H1 (cell line): ENCODE data around the gene CCDC15. TPM values are rescaled to one million over a fixed set of nuclear protein-coding genes. Genes with fewer than 3 reads are reported as not detected.
A peak's percentile ranks its signal among the peaks of the same experiment; 100 is the strongest.

Experiments used
- CTCF ChIA-PET: fragments of 300-600 bp; sonication (Branson Sonifier 250); formaldehyde crosslinking; loops from one replicate; lab custom pipeline; 2021; ENCODE audit not compliant: partially characterized antibody; lab: Charles Lee
- POLR2A ChIA-PET: fragments of 300-600 bp; sonication (Branson Sonifier 250); formaldehyde crosslinking; loops from one replicate; lab custom pipeline; 2021; ENCODE audit warnings: inconsistent platforms; ENCODE audit not compliant: partially characterized antibody; lab: Charles Lee
- DNase-seq, 2 experiments: peaks; one replicate each; pipeline versions ENCODE4 v3.0.0 to v3.0.0-alpha.2; 2010 to 2022; ENCODE audit warnings: low spot score in 2 of 2, low read depth in 1 of 2, mixed read lengths in 1 of 2
- FAIRE-seq: peaks from 2 replicates; lab custom pipeline; 2011; peaks lifted over from hg19 to GRCh38; lab: Jason Lieb, UNC
- H2AFZ ChIP-seq: 2 replicates; pipeline ENCODE4 v1.8.1; 2012; ENCODE audit warnings: low read length, inconsistent platforms
- H2AK5ac ChIP-seq: 2 replicates; pipeline ENCODE4 v1.6.1; 2013; ENCODE audit warnings: low read depth, low read length
- H2BK120ac ChIP-seq: replicated peaks from 2 replicates; pipeline ENCODE3; 2013; ENCODE audit warnings: low read depth, low read length, inconsistent platforms
- H2BK12ac ChIP-seq: 2 replicates; pipeline ENCODE4 v1.6.1; 2013; ENCODE audit warnings: low read depth, low read length
- H2BK15ac ChIP-seq: 2 replicates; pipeline ENCODE4 v1.6.1; 2013; ENCODE audit warnings: low read length
- H2BK20ac ChIP-seq: 2 replicates; pipeline ENCODE4 v1.6.1; 2013; ENCODE audit warnings: low read length
- H2BK5ac ChIP-seq: 2 replicates; pipeline ENCODE4 v1.6.1; 2013; ENCODE audit warnings: low read depth, low read length
- H3K14ac ChIP-seq: 2 replicates; pipeline ENCODE4 v1.6.1; 2013; ENCODE audit warnings: inconsistent platforms; ENCODE audit not compliant: insufficient read length
- H3K18ac ChIP-seq: 2 replicates; pipeline ENCODE4 v1.6.1; 2013; ENCODE audit warnings: low read length; ENCODE audit errors: extremely low read depth
- H3K23ac ChIP-seq: 2 replicates; pipeline ENCODE4 v1.6.1; 2013; ENCODE audit warnings: inconsistent platforms; ENCODE audit not compliant: insufficient read length
- H3K23me2 ChIP-seq: 2 replicates; pipeline ENCODE4 v1.6.1; 2013; ENCODE audit warnings: low read depth, low read length
- H3K27ac ChIP-seq: 2 replicates; pipeline ENCODE4 v1.6.1; 2011; ENCODE audit warnings: low read depth, low read length, inconsistent platforms
- H3K27me3 ChIP-seq, 4 experiments: replicated peaks in 1 of 4; 1 replicate in 1 of 4; 2 replicates in 3 of 4; pipeline versions ENCODE4 v1.6.1 to v1.8.1; 2011 to 2013; ENCODE audit warnings: low read length in 3 of 4, mild to moderate bottlenecking in 3 of 4, inconsistent platforms in 2 of 4, mixed read lengths in 2 of 4, moderate library complexity in 1 of 4; ENCODE audit not compliant: control insufficient read depth in 3 of 4, insufficient read depth in 3 of 4; ENCODE audit errors: extremely low read depth in 1 of 4
- H3K36me3 ChIP-seq, 4 experiments: 2 replicates each; pipeline versions ENCODE4 v1.6.1 to v1.8.1; 2011 to 2013; ENCODE audit warnings: mild to moderate bottlenecking in 4 of 4, low read length in 3 of 4, moderate library complexity in 2 of 4, control low read depth in 1 of 4, inconsistent platforms in 1 of 4; ENCODE audit not compliant: insufficient read depth in 4 of 4, control insufficient read depth in 2 of 4
- H3K4ac ChIP-seq: replicated peaks from 2 replicates; pipeline ENCODE3; 2013; ENCODE audit warnings: low read length, low read depth, mixed read lengths, inconsistent platforms; ENCODE audit not compliant: insufficient read length
- H3K4me1 ChIP-seq, 4 experiments: replicated peaks in 1 of 4; 1 replicate in 1 of 4; 2 replicates in 3 of 4; pipeline versions ENCODE4 v1.6.1 to v1.8.1; 2011 to 2013; ENCODE audit warnings: low read length in 3 of 4, inconsistent platforms in 2 of 4, mixed read lengths in 1 of 4; ENCODE audit not compliant: insufficient read depth in 4 of 4, control insufficient read depth in 3 of 4
- H3K4me2 ChIP-seq, 2 experiments: 2 replicates each; pipeline versions ENCODE4 v1.6.1 to v1.8.1; 2011 to 2013; ENCODE audit warnings: low read depth in 2 of 2, low read length in 2 of 2, control low read depth in 1 of 2, inconsistent platforms in 1 of 2, mild to moderate bottlenecking in 1 of 2; ENCODE audit not compliant: insufficient read depth in 1 of 2
- H3K4me3 ChIP-seq, 4 experiments: fragments of 200-600, 300-600 bp in 1 of 4; sonication (generic), shearing (Covaris generic), sonication (Bioruptor Twin) in 1 of 4; 2 replicates each; pipeline versions ENCODE4 v1.5.1 to v1.8.1; 2011 to 2016; ENCODE audit warnings: low read length in 4 of 4, low read depth in 3 of 4, control low read depth in 2 of 4, inconsistent platforms in 2 of 4, mild to moderate bottlenecking in 2 of 4, mixed read lengths in 1 of 4, moderate library complexity in 1 of 4; ENCODE audit not compliant: insufficient read depth in 2 of 4; ENCODE audit errors: extremely low read depth in 1 of 4
- H3K56ac ChIP-seq: replicated peaks from 2 replicates; pipeline ENCODE3; 2013; ENCODE audit warnings: low read depth, mild to moderate bottlenecking, mixed read lengths, low read length, inconsistent platforms; ENCODE audit not compliant: insufficient read length
- H3K79me1 ChIP-seq: 2 replicates; pipeline ENCODE4 v1.6.1; 2013; ENCODE audit warnings: low read depth, low read length, control low read depth
- H3K79me2 ChIP-seq, 2 experiments: 2 replicates each; pipeline versions ENCODE4 v1.6.1 to v1.8.1; 2012 to 2013; ENCODE audit warnings: low read length in 2 of 2, mild to moderate bottlenecking in 2 of 2, inconsistent platforms in 1 of 2; ENCODE audit not compliant: insufficient read depth in 2 of 2, control insufficient read depth in 1 of 2
- H3K9ac ChIP-seq, 4 experiments: replicated peaks in 1 of 4; 1 replicate in 1 of 4; 2 replicates in 3 of 4; pipeline versions ENCODE4 v1.6.1 to v1.8.1; 2011 to 2013; ENCODE audit warnings: low read depth in 3 of 4, low read length in 3 of 4, control low read depth in 2 of 4, mild to moderate bottlenecking in 2 of 4, moderate library complexity in 2 of 4, inconsistent platforms in 1 of 4; ENCODE audit errors: extremely low read depth in 1 of 4
- H3K9me3 ChIP-seq, 2 experiments: 2 replicates each; pipeline versions ENCODE4 v1.6.1 to v1.8.1; 2012 to 2013; ENCODE audit warnings: mild to moderate bottlenecking in 2 of 2, moderate library complexity in 2 of 2, control low read depth in 1 of 2, inconsistent platforms in 1 of 2, low read depth in 1 of 2, low read length in 1 of 2, mixed read lengths in 1 of 2; ENCODE audit not compliant: insufficient read depth in 2 of 2
- H4K20me1 ChIP-seq, 2 experiments: replicated peaks in 1 of 2; 2 replicates each; pipeline versions ENCODE3 to v1.8.1; 2011 to 2013; ENCODE audit warnings: inconsistent platforms in 2 of 2, low read length in 2 of 2, mild to moderate bottlenecking in 1 of 2; ENCODE audit not compliant: insufficient read depth in 2 of 2, control insufficient read depth in 1 of 2
- H4K5ac ChIP-seq: 2 replicates; pipeline ENCODE4 v1.6.1; 2013; ENCODE audit warnings: low read length, low read depth, mixed read lengths, inconsistent platforms; ENCODE audit not compliant: insufficient read length
- H4K8ac ChIP-seq: 2 replicates; pipeline ENCODE4 v1.8.0; 2013; ENCODE audit warnings: mild to moderate bottlenecking, moderate library complexity, low read length, inconsistent platforms; ENCODE audit not compliant: insufficient read depth; ENCODE audit errors: extremely low read depth
- H4K91ac ChIP-seq: replicated peaks from 2 replicates; pipeline ENCODE3; 2013; ENCODE audit warnings: low read length, mixed read lengths, inconsistent platforms; ENCODE audit not compliant: insufficient read length
- ASH2L ChIP-seq: fragments of 200-600, 300-600 bp; sonication (generic); IDR thresholded peaks from one replicate; pipeline ENCODE4 v1.7.1; 2017; ENCODE audit warnings: low read length
- CTCF ChIP-seq, 3 experiments: IDR thresholded peaks; 1 replicate in 2 of 3; 2 replicates in 1 of 3; pipeline versions ENCODE4 v1.5.1 to v1.6.1; 2011; ENCODE audit warnings: low read length in 3 of 3, mild to moderate bottlenecking in 3 of 3, inconsistent platforms in 2 of 3, low read depth in 1 of 3, moderate library complexity in 1 of 3; ENCODE audit not compliant: insufficient read depth in 1 of 3; ENCODE audit errors: control extremely low read depth in 1 of 3
- EP300 ChIP-seq, 2 experiments: IDR thresholded peaks; 1 replicate in 1 of 2; 2 replicates in 1 of 2; pipeline ENCODE4 v1.6.1; 2011 to 2012; ENCODE audit warnings: low read depth in 2 of 2, low read length in 2 of 2, mild to moderate bottlenecking in 2 of 2, borderline replicate concordance in 1 of 2, inconsistent platforms in 1 of 2, moderate library complexity in 1 of 2
- EZH2 ChIP-seq: fragments of 200-600 bp; sonication (generic); IDR thresholded peaks from 2 replicates; pipeline ENCODE4 v1.7.1; 2012; ENCODE audit warnings: low read depth, mild to moderate bottlenecking, moderate library complexity, low read length, inconsistent platforms; ENCODE audit not compliant: severe bottlenecking
- SUZ12 ChIP-seq: fragments of 200-600 bp; sonication (generic); IDR thresholded peaks from 2 replicates; pipeline ENCODE4 v1.6.1; 2012; ENCODE audit warnings: mild to moderate bottlenecking, inconsistent platforms, low read length, moderate library complexity, mixed read lengths
- TEAD4 ChIP-seq: IDR thresholded peaks from 2 replicates; pipeline ENCODE4 v1.6.1; 2012; ENCODE audit warnings: low read depth, low read length, inconsistent platforms, mixed read lengths
- WGBS, 2 experiments: shearing (Covaris generic) in 1 of 2; methylation state at CpG; one replicate each; pipeline versions ENCODE4 v1.1.6 to v1.1.7; 2013 to 2015; ENCODE audit warnings: low lambda C conversion rate in 2 of 2, mixed read lengths in 2 of 2, inconsistent platforms in 1 of 2, low coverage in 1 of 2, missing lambda C conversion rate in 1 of 2; ENCODE audit not compliant: insufficient replicate concordance in 2 of 2, insufficient coverage in 1 of 2, insufficient read length in 1 of 2; ENCODE audit errors: extremely low coverage in 1 of 2, missing lambda C conversion rate in 1 of 2; 5-methylcytosine and 5-hydroxymethylcytosine counted together
- polyA plus RNA-seq, 7 experiments: library from polyadenylated mRNA; depleted of rRNA in 3 of 7; stranded (reverse) in 5 of 7; unstranded in 2 of 7; fragments of >200 nt in 5 of 7; fragments of 200-250 nt in 2 of 7; gene quantifications; 1 replicate in 5 of 7; 2 replicates in 1 of 7; 4 replicates in 1 of 7; pipeline versions ENCODE4 v1.2.1 to v1.2.3, GENCODE V29; 2011 to 2013; ENCODE audit warnings: missing spikeins in 2 of 7, mixed read lengths in 2 of 7
- total RNA-seq: library from RNA; stranded (reverse); fragmentation: NEBNext Ultra II Directional; extraction: Animal tissue kit (Norgen Biotek cat#: 25700); gene quantifications from 2 replicates; pipeline ENCODE4 v1.2.1, GENCODE V29; 2021
- TF ChIP-seq, protein P1 (sequence below): IDR thresholded peaks from 2 replicates; pipeline ENCODE4 v1.6.1; 2012; ENCODE audit warnings: inconsistent platforms

The CCDC15 gene
- total and polyA plus RNA-seq, 2 of the 8 experiments (the other 6 are each of a cell fraction or from before 2014, with no cell fraction given), result 1.5 to 3.1 TPM

DNA sequence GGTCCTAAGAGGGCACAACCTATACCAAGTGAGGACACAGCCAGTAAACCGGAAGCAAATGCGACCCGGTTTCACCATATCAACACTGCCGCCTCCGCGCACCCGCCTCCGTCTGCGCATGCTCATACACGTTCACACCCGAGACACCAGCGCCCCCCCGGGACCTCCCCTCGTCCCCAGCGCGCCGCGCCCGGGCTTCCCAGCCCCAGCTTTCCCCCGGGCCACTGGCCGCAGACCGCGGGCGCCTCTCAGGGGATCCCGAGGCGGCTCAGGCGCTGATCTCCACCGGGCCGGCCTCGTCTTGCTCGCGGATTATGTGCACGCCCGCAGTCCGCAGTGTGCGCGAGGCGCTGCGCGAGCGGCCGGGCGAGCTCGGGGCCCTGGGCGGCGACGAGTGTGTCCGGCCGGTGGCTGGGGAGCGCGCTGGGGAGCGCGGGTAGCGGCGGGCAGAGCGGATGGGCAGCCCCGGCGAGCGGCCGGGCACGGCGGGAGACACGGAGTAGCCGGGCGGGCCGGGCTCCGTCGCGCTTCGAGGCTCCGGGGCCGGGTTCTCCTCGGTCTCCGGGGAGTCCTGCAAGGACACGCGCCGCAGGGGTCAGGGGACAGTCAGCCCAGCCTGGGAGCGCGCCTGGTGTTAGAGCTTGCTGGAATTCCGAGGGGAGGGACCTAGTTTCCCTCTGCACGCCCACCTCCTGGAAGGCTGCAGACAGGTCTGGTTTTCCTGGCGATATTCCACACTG is 33.0 kb upstream of the CCDC15 start:
- DNase-seq (peak in 1 of 2 experiments; percentile 83), FAIRE-seq (peak; percentile 7)
- Histone ChIP-seq H3K27me3 (peaks cover 9 to 59% (median 44%) of the 10 kb centered on the region in 4 experiments), H4K91ac (no peak overlapping the region), H2AFZ (peak overlapping the region; percentile 83), H2BK12ac (no peak overlapping the region), H3K14ac (no peak overlapping the region), H3K36me3 (no peaks in the 10 kb centered on the region), H2AK5ac (no peak overlapping the region), H3K23me2 (peaks cover 7% of the 10 kb centered on the region), H4K5ac (no peak overlapping the region), H3K4ac (no peak overlapping the region), H3K9ac (peak overlapping the region in 2 of 4 experiments; percentile 4 to 13; a peak in 1 of 7 replicates), H3K4me1 (peaks cover 0 to 4% (median 2%) of the 10 kb centered on the region in 4 experiments; a peak in 3 of 7 replicates), H3K79me2 (no peaks in the 10 kb centered on the region), H3K79me1 (no peaks in the 10 kb centered on the region), H4K8ac (peak overlapping the region; percentile 73; the same call in 1 of the 2 replicates), H2BK120ac (no peak overlapping the region), H2BK15ac (no peak overlapping the region), H3K56ac (no peak overlapping the region), H3K23ac (no peak overlapping the region), H3K27ac (no peak overlapping the region), H3K4me3 (peak overlapping the region; percentile 35 to 57 (median 44)), H2BK20ac (no peak overlapping the region), H4K20me1 (no peaks in the 10 kb centered on the region), H3K18ac (no peak overlapping the region; the same call in none of the 2 replicates), H3K4me2 (peak overlapping the region; percentile 67 to 69), H2BK5ac (no peak overlapping the region), H3K9me3 (no peaks in the 10 kb centered on the region)
- ChIA-PET POLR2A (interaction anchor here (1.6 to 1.7 kb wide), 2 partner anchors 33 to 34 kb away, joined by 3 to 5 read pairs; partner anchors contain the start of gene CCDC15), CTCF (interaction anchor here (0.7 to 3.8 kb wide), 13 partner anchors 8 to 220 kb away, joined by 3 to 16 read pairs (median 3); partner anchors contain the start of gene ROBO4)
- 8% methylated on average over 52 of the region's 82 CpGs; no CpG with 5 or more reads in 1 of the 2 experiments for WGBS, 2 experiments
- TF ChIP-seq, protein P1, sequence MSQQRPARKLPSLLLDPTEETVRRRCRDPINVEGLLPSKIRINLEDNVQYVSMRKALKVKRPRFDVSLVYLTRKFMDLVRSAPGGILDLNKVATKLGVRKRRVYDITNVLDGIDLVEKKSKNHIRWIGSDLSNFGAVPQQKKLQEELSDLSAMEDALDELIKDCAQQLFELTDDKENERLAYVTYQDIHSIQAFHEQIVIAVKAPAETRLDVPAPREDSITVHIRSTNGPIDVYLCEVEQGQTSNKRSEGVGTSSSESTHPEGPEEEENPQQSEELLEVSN, result peak; percentile 94
- no peak for TF ChIP-seq CTCF (IDR thresholded peaks at IDR 0.05; ENCODE audit: control extremely low read depth in 1 of 3, insufficient read depth in 1 of 3, low read depth in 1 of 3, low read length in 3 of 3)
- peak; percentile 43 for TF ChIP-seq ASH2L
- TF ChIP-seq SUZ12, result peak; percentile 78
- TF ChIP-seq TEAD4, result peak; percentile 64; the same call in 1 of the 2 replicates
- no peak for TF ChIP-seq EP300 (IDR thresholded peaks at IDR 0.05; ENCODE audit: borderline replicate concordance in 1 of 2, low read depth in 2 of 2, low read length in 2 of 2)
- peak; percentile 63 for TF ChIP-seq EZH2
